HepG2 (cell line): ENCODE results near the gene HOXD8. TPM values are rescaled to one million over a fixed set of nuclear protein-coding genes. Genes with fewer than 3 reads are reported as not detected.

ENCODE experiments used
- ATAC-seq: fragments of 200-7000 bp; cut with Tn5 transposase; 3 replicates; pipeline ENCODE4 v1.9.1; 2020; ENCODE audit warnings: mild to moderate bottlenecking, moderate library complexity
- BruUV-seq: library from RNA; stranded (reverse); fragments of 400-500 nt; replicated peaks from 2 replicates; lab custom pipeline; 2021; lab: Mats Ljungman, UMichigan
- CTCF ChIA-PET: fragments of 300-600 bp; formaldehyde crosslinking; extraction: SDS; loops from one replicate; lab custom pipeline; 2021; ENCODE audit warnings: low total read pairs, inconsistent platforms, low intra/inter-chr PET ratio; lab: Yijun Ruan, JAX
- POLR2A ChIA-PET: fragments of 350-600 bp; sonication (Branson Sonifier 250); formaldehyde crosslinking; loops from one replicate; lab custom pipeline; 2020; ENCODE audit warnings: antibody characterized with exemption, inconsistent platforms; lab: Yijun Ruan, JAX
- DNase-seq: peaks from one replicate; pipeline ENCODE4 v3.0.0-alpha.2; 2015; ENCODE audit warnings: low spot score
- FAIRE-seq: peaks from 3 replicates; lab custom pipeline; 2011; peaks lifted over from hg19 to GRCh38; lab: Jason Lieb, UNC
- H2AFZ ChIP-seq: one replicate; pipeline ENCODE4 v1.6.1; 2011; ENCODE audit warnings: low read length, inconsistent platforms
- H3K27ac ChIP-seq: fragments of 300-600 bp; 3 replicates; pipeline ENCODE4 v1.8.0; 2011; ENCODE audit warnings: mixed run types, mild to moderate bottlenecking, mixed read lengths, low read length, inconsistent platforms; ENCODE audit not compliant: insufficient read depth; ENCODE audit errors: extremely low read length
- H3K27me3 ChIP-seq, 2 experiments: fragments of 200-600 bp in 1 of 2; 2 replicates in 1 of 2; 3 replicates in 1 of 2; pipeline versions ENCODE4 v1.6.0 to v1.8.0; 2011; ENCODE audit warnings: low read length in 2 of 2, mild to moderate bottlenecking in 2 of 2, moderate library complexity in 2 of 2, inconsistent platforms in 1 of 2; ENCODE audit not compliant: insufficient read depth in 2 of 2, control insufficient read depth in 1 of 2
- H3K36me3 ChIP-seq, 2 experiments: fragments of 200-600 bp in 1 of 2; replicated peaks in 1 of 2; 2 replicates in 1 of 2; 3 replicates in 1 of 2; pipeline versions ENCODE4 v1.5.1 to v1.8.0; 2011; ENCODE audit warnings: low read length in 2 of 2, inconsistent platforms in 1 of 2; ENCODE audit not compliant: insufficient read depth in 2 of 2, control insufficient read depth in 1 of 2
- H3K4me1 ChIP-seq: 2 replicates; pipeline ENCODE4 v1.5.1; 2012; ENCODE audit warnings: low read length, inconsistent platforms; ENCODE audit not compliant: insufficient read depth
- H3K4me2 ChIP-seq: 2 replicates; pipeline ENCODE4 v1.6.0; 2011; ENCODE audit warnings: low read depth, low read length, inconsistent platforms
- H3K4me3 ChIP-seq, 3 experiments: fragments of 200-600 bp in 1 of 3; sonication (generic), shearing (Covaris generic) in 1 of 3; replicated peaks in 1 of 3; 2 replicates each; pipeline ENCODE4 v1.5.1; 2011 to 2016; ENCODE audit warnings: low read length in 3 of 3, inconsistent platforms in 2 of 3, low read depth in 2 of 3, mild to moderate bottlenecking in 2 of 3, control low read depth in 1 of 3, mixed read lengths in 1 of 3; ENCODE audit not compliant: insufficient read depth in 1 of 3
- H3K79me2 ChIP-seq: one replicate; pipeline ENCODE4 v1.6.1; 2011; ENCODE audit warnings: low read length, inconsistent platforms; ENCODE audit not compliant: insufficient read depth
- H3K9ac ChIP-seq: 2 replicates; pipeline ENCODE4 v1.6.0; 2011; ENCODE audit warnings: mild to moderate bottlenecking, low read depth, low read length, inconsistent platforms; ENCODE audit not compliant: insufficient read depth
- H3K9me3 ChIP-seq: 2 replicates; pipeline ENCODE4 v1.5.1; 2012; ENCODE audit warnings: mild to moderate bottlenecking, low read length
- H4K20me1 ChIP-seq: 2 replicates; pipeline ENCODE4 v1.6.0; 2011; ENCODE audit warnings: inconsistent platforms, mild to moderate bottlenecking, low read length, moderate library complexity; ENCODE audit not compliant: insufficient read depth
- CBX5 ChIP-seq: sonication (generic); formaldehyde crosslinking; IDR thresholded peaks from 2 replicates; pipeline ENCODE4 v1.4.0; 2020; ENCODE audit warnings: missing genetic modification reagents, borderline replicate concordance
- NR2F6 ChIP-seq, 2 experiments: IDR thresholded peaks; 2 replicates each; pipeline ENCODE4 v1.6.1; 2016; ENCODE audit warnings: antibody characterized with exemption in 1 of 2, mild to moderate bottlenecking in 1 of 2
- ONECUT2 ChIP-seq: sonication (generic); formaldehyde crosslinking; IDR thresholded peaks from 2 replicates; pipeline ENCODE4 v1.4.0; 2020; ENCODE audit warnings: missing genetic modification reagents
- POLR2G ChIP-seq: fragments of 200-400 bp; formaldehyde crosslinking; IDR thresholded peaks from 2 replicates; pipeline ENCODE4 v1.6.1; 2018; ENCODE audit warnings: mild to moderate bottlenecking, low read depth, low read length, moderate library complexity
- RBFOX2 ChIP-seq: fragments of 200-400 bp; formaldehyde crosslinking; IDR thresholded peaks from 2 replicates; pipeline ENCODE4 v1.6.1; 2017; ENCODE audit warnings: low read depth, mild to moderate bottlenecking, low read length
- RBM39 ChIP-seq: fragments of 200-400 bp; formaldehyde crosslinking; IDR thresholded peaks from one replicate; pipeline ENCODE4 v1.6.1; 2018; ENCODE audit warnings: antibody characterized with exemption, mild to moderate bottlenecking, low read depth, low read length; ENCODE audit not compliant: poor library complexity, severe bottlenecking
- TCF7 ChIP-seq: sonication (generic); IDR thresholded peaks from 2 replicates; pipeline ENCODE4 v1.6.1; 2016; ENCODE audit warnings: antibody characterized with exemption, low read depth
- ZNF136 ChIP-seq: sonication (generic); formaldehyde crosslinking; IDR thresholded peaks from 2 replicates; pipeline ENCODE4 v1.8.1; 2022; ENCODE audit warnings: low read depth, mild to moderate bottlenecking, moderate library complexity, missing genetic modification reagents
- ZNF235 ChIP-seq: sonication (generic); formaldehyde crosslinking; IDR thresholded peaks from 2 replicates; pipeline ENCODE4 v1.8.1; 2023; ENCODE audit warnings: mild to moderate bottlenecking, missing genetic modification reagents, borderline replicate concordance
- ZNF33B ChIP-seq: sonication (generic); formaldehyde crosslinking; IDR thresholded peaks from 2 replicates; pipeline ENCODE4 v1.5.1; 2020; ENCODE audit warnings: mild to moderate bottlenecking, missing genetic modification reagents
- WGBS: methylation state at CpG from one replicate; pipeline ENCODE4 v1.1.6; 2017; ENCODE audit warnings: low lambda C conversion rate; 5-methylcytosine and 5-hydroxymethylcytosine counted together
- in situ Hi-C: cut with HindIII; loops from 2 replicates; pipeline ENCODE4 v1.10.0; 2017; ENCODE audit warnings: low pct_unique_long_range_greater_than_20kb; ENCODE audit not compliant: extremely low pct_ligation_motif_present
- intact Hi-C: fragments of 100-400 bp; cut with micrococcal nuclease; formaldehyde crosslinking; loops from one replicate; pipeline ENCODE4 v1.10.0; 2022; ENCODE audit not compliant: unreplicated experiment
- polyA plus RNA-seq, 8 experiments: library from polyadenylated mRNA; depleted of rRNA in 3 of 8; stranded (reverse) in 7 of 8; unstranded in 1 of 8; fragments of >200 nt; fragmentation: Illumina TruSeq in 4 of 8; extraction: Trizol in 4 of 8; gene quantifications; 2 replicates each; pipeline versions ENCODE4 v1.2.1 to v1.2.3, GENCODE V29; 2011 to 2016; ENCODE audit warnings: low read depth in 4 of 8, missing spikeins in 1 of 8, mixed read lengths in 1 of 8; ENCODE audit not compliant: insufficient read depth in 1 of 8
- total RNA-seq, 5 experiments: library from RNA; depleted of rRNA; stranded (reverse); fragments of >200 nt; fragmentation: Illumina TruSeq; extraction: Trizol; gene quantifications; 2 replicates each; pipeline ENCODE4 v1.2.3, GENCODE V29; 2016; ENCODE audit warnings: low read depth in 1 of 5
- TF ChIP-seq, protein P1 (sequence below): sonication (generic); formaldehyde crosslinking; IDR thresholded peaks from 2 replicates; pipeline ENCODE4 v1.5.0; 2020; ENCODE audit warnings: mild to moderate bottlenecking, missing genetic modification reagents, borderline replicate concordance
- TF ChIP-seq, protein P2 (sequence below): sonication (generic); formaldehyde crosslinking; IDR thresholded peaks from 2 replicates; pipeline ENCODE4 v1.8.0; 2022; ENCODE audit warnings: missing genetic modification reagents, mild to moderate bottlenecking, moderate library complexity, borderline replicate concordance
- TF ChIP-seq, protein P3 (sequence below): sonication (generic); formaldehyde crosslinking; conservative IDR thresholded peaks from 2 replicates; pipeline ENCODE4 v1.8.1; 2023; ENCODE audit warnings: missing genetic modification reagents

Gene HOXD8
- total and polyA plus RNA-seq, 2 of the 13 experiments (the other 11 are each of a cell fraction or from before 2014, with no cell fraction given), result not detected

DNA sequence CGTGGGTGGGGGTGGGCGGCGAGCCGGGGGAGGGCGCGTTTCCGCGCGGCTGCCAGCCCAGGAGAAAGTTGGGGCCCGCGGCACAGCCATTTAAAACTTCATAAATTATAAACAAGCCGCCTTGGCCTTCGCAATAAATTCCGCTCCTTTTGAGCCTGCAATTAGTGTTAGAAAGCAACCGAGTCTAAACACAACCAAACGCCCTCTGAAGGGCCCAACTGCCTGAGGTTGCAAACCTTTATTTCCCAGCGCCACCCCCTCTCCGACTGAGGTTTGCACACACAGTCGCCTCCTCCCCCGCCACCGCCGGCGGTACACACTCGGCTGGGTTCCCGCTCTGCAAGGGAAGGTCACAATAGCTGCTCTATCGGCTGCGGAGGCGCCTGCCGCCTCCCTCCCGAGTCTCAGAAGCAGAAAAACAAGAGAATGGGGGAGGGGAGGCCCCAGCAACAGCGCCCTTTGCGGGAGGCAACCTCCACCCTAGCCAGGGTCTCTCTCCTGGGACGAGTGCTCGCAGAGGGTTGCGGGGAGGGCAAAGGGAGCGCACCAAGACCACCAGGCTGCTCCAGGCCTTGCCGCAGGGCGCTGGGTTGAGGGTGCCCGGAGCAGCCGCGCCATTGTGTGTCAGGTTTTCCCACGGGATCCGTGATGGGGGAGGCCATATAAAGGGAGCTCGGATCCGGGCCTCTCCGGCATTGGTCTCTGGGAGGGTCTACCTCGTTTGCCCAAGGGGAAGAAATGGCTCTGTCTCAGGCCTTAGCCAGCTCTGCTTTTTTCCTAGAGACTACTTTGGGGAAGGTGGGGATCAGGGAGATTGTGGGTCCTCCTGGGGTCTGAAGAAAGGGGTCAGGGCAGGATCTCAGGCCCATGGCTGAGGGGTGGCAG lies 45.6 kb downstream of the HOXD8 start:
- ATAC-seq, result peak; percentile 56
- H2AFZ ChIP-seq, result no peak overlapping the region
- CTCF ChIA-PET, result no interaction called here
- peaks cover 4% of the 10 kb centered on the region for H3K79me2 ChIP-seq
- intact Hi-C loops (no loop called here), in situ Hi-C loops (no loop called here)
- no peak for DNase-seq
- no peaks in the 10 kb centered on the region for H4K20me1 ChIP-seq
- BruUV-seq, result no TSS peak
- WGBS, result 79% methylated on average over 44 of the region's 47 CpGs
- H3K4me1 ChIP-seq, result peaks cover 47% of the 10 kb centered on the region
- H3K9ac ChIP-seq, result no peak overlapping the region
- peaks cover 0 to 5% of the 10 kb centered on the region in 2 experiments; a peak in 2 of 5 replicates for H3K27me3 ChIP-seq
- peaks cover 2 to 39% of the 10 kb centered on the region in 2 experiments for H3K36me3 ChIP-seq
- H3K27ac ChIP-seq, result no peak overlapping the region
- H3K4me2 ChIP-seq, result peak overlapping the region; percentile 67
- no peak for FAIRE-seq
- POLR2A ChIA-PET, result interaction anchor here (0.8 to 4.4 kb wide), 4 partner anchors 12 to 198 kb away, joined by 3 to 21 read pairs (median 4); partner anchors contain the start of genes HOXD1 and MTX2
- no peaks in the 10 kb centered on the region for H3K9me3 ChIP-seq
- peak overlapping the region in 2 of 3 experiments; percentile 29 to 42; a peak in 3 of 6 replicates for H3K4me3 ChIP-seq
- TF ChIP-seq, protein P1, sequence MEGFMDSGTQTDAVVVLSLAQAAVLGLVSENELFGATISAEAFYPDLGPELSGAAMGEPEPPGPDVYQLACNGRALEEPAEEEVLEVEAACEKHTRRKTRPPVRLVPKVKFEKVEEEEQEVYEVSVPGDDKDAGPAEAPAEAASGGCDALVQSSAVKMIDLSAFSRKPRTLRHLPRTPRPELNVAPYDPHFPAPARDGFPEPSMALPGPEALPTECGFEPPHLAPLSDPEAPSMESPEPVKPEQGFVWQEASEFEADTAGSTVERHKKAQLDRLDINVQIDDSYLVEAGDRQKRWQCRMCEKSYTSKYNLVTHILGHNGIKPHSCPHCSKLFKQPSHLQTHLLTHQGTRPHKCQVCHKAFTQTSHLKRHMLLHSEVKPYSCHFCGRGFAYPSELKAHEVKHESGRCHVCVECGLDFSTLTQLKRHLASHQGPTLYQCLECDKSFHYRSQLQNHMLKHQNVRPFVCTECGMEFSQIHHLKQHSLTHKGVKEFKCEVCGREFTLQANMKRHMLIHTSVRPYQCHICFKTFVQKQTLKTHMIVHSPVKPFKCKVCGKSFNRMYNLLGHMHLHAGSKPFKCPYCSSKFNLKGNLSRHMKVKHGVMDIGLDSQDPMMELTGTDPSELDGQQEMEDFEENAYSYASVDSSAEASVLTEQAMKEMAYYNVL (CRISPR knock-in tag), result peak; percentile 66; the same call in 1 of the 2 replicates
- no peak for TF ChIP-seq TCF7
- peak; percentile 51; the same call in 1 of the 2 replicates for TF ChIP-seq RBFOX2
- TF ChIP-seq RBM39, result peak; percentile 49
- TF ChIP-seq ZNF33B, result 0 out of 2 replicates have a peak, but pooled peaks have one; percentile 49
- TF ChIP-seq ZNF235 (CRISPR knock-in tag), result no peak
- peak; percentile 47 for TF ChIP-seq POLR2G
- TF ChIP-seq, protein P2, sequence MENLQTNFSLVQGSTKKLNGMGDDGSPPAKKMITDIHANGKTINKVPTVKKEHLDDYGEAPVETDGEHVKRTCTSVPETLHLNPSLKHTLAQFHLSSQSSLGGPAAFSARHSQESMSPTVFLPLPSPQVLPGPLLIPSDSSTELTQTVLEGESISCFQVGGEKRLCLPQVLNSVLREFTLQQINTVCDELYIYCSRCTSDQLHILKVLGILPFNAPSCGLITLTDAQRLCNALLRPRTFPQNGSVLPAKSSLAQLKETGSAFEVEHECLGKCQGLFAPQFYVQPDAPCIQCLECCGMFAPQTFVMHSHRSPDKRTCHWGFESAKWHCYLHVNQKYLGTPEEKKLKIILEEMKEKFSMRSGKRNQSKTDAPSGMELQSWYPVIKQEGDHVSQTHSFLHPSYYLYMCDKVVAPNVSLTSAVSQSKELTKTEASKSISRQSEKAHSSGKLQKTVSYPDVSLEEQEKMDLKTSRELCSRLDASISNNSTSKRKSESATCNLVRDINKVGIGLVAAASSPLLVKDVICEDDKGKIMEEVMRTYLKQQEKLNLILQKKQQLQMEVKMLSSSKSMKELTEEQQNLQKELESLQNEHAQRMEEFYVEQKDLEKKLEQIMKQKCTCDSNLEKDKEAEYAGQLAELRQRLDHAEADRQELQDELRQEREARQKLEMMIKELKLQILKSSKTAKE (CRISPR knock-in tag), result 0 out of 2 replicates have a peak, but pooled peaks have one; percentile 29
- TF ChIP-seq, protein P3, sequence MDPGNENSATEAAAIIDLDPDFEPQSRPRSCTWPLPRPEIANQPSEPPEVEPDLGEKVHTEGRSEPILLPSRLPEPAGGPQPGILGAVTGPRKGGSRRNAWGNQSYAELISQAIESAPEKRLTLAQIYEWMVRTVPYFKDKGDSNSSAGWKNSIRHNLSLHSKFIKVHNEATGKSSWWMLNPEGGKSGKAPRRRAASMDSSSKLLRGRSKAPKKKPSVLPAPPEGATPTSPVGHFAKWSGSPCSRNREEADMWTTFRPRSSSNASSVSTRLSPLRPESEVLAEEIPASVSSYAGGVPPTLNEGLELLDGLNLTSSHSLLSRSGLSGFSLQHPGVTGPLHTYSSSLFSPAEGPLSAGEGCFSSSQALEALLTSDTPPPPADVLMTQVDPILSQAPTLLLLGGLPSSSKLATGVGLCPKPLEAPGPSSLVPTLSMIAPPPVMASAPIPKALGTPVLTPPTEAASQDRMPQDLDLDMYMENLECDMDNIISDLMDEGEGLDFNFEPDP (CRISPR knock-in tag), result no peak
- no peak for TF ChIP-seq NR2F6 (IDR thresholded peaks at IDR 0.05)
- TF ChIP-seq NR2F6 (CRISPR knock-in tag; IDR thresholded peaks at IDR 0.05), result peak; percentile 50; the same call in 1 of the 2 replicates
- 0 out of 2 replicates have a peak, but pooled peaks have one; percentile 13 for TF ChIP-seq ONECUT2 (CRISPR knock-in tag)
- TF ChIP-seq CBX5 (CRISPR knock-in tag), result no peak
- 0 out of 2 replicates have a peak, but pooled peaks have one; percentile 28 for TF ChIP-seq ZNF136
